ENCODE measurements around the gene SPTBN1. TPM values are rescaled to one million over a fixed set of nuclear protein-coding genes. Genes with fewer than 3 reads are reported as not detected.

Gene SPTBN1
- total RNA-seq, 1 experiment from 2014 or later, result 141 TPM

- DNase-seq (ENCODE audit: low spot score), result no peak
Observed at GRCh38 chr2:54669677-54670484, 213.8 kb downstream of the SPTBN1 start.

DNA sequence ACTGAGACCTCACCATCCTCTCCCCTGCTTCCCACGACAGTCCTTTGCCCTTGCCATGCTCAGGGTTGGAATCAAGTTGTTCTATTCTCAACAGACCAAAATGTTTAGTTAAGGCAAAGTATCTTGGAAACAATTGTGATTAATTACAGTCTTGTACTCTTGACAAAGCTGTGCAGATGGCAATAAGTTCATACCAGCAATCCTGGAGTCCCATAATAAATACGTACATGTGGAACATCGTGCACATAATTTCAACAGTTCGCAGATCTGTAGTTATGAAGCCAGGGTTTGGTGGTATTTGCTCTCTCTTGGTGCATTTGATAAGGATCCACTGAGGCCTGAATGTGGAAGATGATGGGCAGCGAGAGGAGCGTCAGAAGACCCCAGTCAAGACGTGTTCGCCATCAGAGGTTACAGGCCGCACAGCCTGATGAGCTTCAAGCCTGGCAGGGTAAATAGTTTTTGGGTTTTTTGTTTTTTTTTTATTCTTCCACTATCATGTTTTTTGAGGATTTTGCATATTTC is 214.4 kb downstream of the SPTBN1 start:
- DNase-seq (ENCODE audit: low spot score), result no peak

DNA sequence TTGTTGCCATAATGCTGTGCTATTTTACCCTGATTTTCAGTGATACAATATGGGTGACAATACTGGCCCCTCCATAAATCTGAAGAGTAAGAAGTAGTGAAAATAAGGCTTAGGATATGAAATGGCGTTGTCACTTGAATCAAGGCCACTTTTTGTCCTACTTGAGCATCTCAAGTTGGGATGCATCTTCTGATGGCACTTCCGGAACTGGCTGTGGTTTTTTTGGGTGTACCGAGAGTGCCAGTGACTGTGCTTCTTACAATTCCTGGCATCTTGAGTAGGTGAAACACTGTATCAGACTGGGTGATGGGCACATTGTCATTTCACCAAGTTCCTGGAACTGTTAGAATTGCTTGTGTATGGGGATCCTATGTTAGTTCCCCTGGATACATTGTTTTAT is 214.9 kb downstream of the SPTBN1 start:
- no peak for DNase-seq (ENCODE audit: low spot score)

DNA sequence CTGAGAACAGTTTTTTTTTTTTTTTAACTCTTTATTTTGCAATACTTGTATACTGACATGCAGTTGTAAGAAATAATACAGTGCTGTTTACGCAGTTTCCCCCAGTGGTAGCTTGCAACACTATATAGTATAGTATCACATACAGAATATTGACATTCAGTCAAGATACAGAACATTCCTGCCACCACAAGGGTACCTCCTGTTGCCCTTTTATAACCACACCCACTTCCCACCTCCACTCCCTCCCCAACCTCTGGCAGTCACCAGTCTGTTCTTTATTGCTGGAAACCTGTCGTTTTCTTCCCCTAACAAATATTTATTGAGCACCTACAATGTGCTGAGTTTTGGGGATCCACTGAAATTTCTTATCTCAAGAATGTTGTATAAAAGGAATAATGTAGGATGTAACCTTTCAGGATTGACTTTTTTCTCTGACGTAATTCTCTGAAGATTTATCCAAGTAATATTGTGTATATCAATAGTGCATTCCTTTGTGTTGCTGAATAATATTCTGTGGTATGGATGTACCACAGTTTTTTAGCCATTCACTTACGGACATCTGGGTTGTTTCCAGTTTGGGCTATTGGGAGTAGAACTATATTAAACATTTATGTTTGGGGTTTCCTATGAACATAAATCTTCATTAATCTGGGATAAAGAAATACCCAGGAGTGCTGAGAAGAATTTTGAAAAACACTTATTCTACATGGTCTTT is 215.9 kb downstream of the SPTBN1 start:
- no peak for DNase-seq (ENCODE audit: low spot score)

DNA sequence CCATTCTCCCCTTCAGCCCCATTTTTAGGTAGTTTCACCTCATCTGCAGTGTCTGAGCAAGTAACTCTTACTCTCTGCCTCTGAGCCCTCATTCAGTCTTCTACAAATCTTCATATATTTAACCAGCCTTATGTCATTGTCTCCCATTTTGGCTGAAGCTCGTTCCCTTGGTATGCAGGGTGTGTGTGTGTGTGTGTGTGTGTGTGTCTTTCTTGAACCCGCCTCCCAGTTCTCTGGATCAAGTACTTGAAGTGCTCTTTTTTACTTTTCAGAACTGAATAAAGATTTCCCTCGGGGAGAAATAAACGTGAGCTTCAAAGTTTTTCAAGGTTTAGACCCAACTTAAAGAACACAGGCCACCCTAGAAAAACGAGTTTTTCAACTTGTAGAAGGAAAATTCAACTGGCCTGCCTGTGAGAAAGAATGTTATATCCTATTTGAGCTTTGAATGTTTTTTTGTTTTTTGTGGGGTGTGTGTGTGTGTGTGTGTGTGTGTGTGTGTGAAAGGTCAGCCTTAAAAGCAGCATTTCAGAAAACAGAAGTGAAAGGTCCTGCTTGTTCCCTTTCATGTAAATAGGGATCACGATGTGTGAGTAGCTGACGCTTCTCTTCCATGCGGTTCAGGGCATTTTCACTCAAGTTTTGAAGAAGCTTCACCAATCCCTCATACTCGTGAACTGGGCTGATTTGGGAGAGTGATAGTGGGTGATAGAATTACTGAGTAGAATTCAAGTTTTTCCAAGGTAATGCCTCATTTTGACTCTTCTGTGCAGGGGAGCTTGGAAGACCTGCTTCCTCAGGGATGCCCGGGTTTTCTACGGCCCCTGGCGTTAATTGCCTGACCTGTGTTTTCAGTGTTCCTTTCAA is 216.7 kb downstream of the SPTBN1 start:
- DNase-seq (ENCODE audit: low spot score), result peak; percentile 53

DNA sequence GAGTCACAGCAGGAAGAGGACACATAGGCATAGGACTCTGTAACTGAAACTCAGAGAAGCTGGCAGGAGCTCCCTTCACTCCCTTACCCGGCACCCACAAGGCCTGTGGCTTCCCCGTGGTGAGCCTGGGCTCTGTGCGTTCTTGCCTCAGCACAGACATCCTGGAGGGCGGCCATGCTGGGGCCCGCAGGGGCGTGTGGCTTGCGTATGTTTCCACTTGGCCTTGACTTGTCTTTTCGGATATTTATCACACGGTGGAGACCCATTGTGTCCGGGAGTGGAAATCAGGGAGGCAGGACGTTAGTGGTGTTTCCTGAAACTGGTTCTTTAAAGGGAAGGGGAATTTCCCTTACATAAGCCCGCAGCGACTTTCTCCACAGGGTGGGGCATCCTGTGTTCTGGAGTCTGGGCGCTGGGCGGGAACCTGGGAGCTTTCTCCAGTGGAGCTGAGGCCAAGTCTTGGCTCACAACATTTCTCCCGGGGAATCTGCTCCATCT is 217.4 kb downstream of the SPTBN1 start:
- peak; percentile 65 for DNase-seq (ENCODE audit: low spot score)

DNA sequence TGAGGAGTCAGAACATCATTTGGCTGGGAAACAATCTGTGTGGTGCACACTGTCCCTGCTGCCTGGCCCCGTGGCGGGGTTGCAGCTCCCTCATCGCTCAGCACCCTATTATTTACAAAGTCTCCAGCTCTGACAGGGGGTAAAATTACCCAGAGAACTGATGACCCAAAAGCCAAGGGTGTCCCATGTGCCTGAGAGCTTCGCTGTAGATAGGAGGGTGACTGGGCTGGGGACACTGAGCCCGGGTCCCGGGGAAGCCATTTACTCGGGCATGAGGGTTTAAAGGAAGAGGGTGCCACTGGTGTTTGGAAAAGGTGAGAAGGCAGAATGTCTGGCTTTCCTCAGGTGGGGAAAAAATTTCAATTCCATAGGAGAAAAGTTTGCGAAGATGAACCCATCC is 219.2 kb downstream of the SPTBN1 start:
- DNase-seq (ENCODE audit: low spot score), result no peak

GRCh38 chr2:54675738-54676137 is 219.6 kb downstream of the SPTBN1 start:
- no peak for DNase-seq (ENCODE audit: low spot score)

DNA sequence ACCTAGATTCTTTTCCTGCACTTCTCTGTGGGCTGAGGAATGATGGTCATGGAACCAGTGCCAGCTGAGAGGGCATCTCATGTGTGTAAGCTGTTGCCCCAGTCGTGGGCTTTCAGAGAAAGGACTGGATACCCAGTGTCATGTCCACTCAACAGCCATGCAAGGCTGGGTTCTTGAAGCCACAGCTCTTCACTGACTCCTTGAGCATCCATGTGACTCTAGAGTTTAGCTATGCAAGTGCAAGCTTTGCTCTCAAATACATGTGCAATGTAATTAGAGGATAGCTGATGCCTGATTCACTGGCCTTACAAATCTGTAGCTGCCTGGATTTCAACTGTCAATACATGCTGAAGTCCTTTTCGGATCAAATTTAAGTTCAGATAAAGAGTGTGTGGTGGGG is 220.5 kb downstream of the SPTBN1 start:
- DNase-seq (ENCODE audit: low spot score), result no peak

- DNase-seq (ENCODE audit: low spot score), result no peak
Observed at GRCh38 chr2:54677476-54678265, 221.5 kb downstream of the SPTBN1 start.

DNA sequence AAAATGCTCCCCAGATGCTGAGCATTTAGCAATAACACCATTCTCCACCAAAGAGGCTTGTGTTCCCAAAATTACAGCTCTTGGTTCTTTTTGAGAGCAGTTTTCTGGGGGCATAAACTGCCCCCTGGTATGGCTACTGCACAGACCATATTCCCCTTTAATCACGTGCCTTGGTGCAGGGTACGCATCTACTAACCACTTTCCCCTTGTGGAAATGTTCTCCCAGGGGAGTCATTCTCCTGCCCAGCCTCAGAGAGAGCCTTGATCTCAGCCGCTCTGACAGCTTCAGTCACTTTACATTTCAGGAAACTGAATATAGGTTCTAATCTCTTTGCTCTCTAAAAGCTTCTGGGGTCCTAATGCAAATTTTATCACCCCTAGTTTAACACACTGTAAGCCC is 222.6 kb downstream of the SPTBN1 start:
- DNase-seq (ENCODE audit: low spot score), result no peak

GRCh38 chr2:54680397-54681041 is 224.4 kb downstream of the SPTBN1 start:
- DNase-seq (ENCODE audit: low spot score), result no peak

DNA sequence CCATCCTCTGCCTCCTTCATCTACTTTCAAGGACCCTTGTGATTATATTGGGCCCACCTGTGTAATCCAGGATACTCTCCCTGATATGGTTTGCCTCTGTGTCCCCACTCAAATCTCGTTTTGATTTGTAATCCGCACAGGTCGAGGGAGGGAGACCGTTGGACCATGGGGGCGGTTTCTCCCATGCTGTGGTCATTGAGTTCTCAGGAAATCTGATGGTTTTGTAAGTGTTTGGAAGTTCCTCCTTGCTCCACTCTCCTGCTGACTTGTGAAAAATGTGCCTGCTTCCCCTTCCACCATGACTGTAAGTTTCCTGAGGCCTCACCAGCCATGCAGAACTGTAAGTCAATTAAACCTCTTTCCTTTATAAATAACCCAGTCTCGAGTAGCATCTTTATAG is 225.3 kb downstream of the SPTBN1 start:
- no peak for DNase-seq (ENCODE audit: low spot score)

- DNase-seq (ENCODE audit: low spot score), result no peak
Observed at GRCh38 chr2:54683596-54683995, 227.5 kb downstream of the SPTBN1 start.

DNA sequence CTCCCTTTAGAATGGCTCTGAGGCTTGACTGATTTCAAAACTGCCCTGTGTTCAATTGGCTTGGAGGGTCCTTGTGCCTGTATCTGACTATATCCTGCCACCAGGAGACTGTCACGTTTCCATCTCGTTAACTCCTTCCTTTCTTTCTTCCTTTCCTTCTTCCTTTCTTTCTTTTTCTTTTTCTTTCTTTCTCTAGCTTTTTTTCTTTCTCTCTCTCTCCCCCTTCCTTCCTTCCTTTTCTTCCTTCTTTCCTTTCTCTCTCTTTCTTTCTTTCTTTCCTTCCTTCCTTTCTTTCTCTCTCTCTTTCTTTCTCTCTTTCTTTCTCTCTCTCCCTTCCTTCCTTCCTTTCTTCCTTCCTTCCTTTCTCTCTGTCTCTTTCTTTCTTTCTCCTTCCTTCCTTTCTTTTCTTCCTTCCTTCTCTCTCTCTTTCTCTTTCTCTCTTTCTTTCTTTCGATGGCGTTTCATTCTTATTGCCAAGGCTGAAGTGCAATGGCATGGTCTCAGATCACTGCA is 229.2 kb downstream of the SPTBN1 start:
- DNase-seq (ENCODE audit: low spot score), result no peak

- no peak for DNase-seq (ENCODE audit: low spot score)
Observed at GRCh38 chr2:54687595-54688152, 231.5 kb downstream of the SPTBN1 start.

- peak; percentile 74 for DNase-seq (ENCODE audit: low spot score)
Observed at GRCh38 chr2:54691445-54692135, 235.5 kb downstream of the SPTBN1 start.

DNA sequence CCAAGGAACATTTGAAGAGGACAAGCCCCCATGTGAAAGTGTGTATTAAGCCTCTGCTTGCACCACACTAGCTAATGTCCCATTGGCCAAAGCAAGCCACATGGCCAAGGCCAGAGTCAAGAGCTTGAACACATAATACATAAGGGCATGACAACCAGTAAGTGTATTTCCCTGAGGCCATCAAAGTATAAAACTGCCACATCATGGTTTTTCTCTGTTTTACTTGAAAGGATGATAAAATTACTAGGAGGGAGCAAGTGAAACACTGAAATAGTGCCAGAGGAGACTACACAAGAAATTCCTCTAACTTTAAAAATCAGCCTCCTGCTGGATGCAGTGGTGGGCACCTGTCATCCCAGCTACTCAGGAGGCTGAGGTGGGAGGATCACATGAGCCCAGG is 236.4 kb downstream of the SPTBN1 start:
- no peak for DNase-seq (ENCODE audit: low spot score)

DNA sequence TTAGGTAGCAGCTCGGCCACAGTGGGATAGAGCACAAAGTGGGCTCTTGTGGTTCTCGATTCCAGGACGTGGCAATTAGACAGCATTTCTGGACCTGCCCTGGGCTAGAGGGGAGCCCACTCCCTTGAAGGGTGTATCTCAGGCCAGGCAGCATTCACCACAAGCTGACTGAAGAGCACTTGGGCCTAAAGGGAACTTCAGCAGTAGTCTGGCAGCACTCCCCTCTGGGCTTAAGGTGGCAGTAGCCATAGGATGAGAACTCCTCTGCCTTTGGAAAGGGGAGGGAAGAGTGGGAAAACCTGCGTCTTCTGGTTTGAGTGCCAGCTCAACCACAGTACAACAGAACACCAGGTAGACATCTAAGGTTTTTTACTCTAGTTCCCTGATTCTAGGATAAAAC is 239.3 kb downstream of the SPTBN1 start:
- DNase-seq (ENCODE audit: low spot score), result no peak
